Sciatic nerve (tissue), 2 donors: ENCODE results near the gene ALPK1. TPM values are rescaled to one million over a fixed set of nuclear protein-coding genes. Genes with fewer than 3 reads are reported as not detected.

Source experiments
- ATAC-seq: fragments of 200-7000 bp; cut with Tn5 transposase; one replicate; pipeline ENCODE4 v1.9.1; 2020; ENCODE audit warnings: mild to moderate bottlenecking, moderate library complexity
- DNase-seq: peaks from one replicate; pipeline ENCODE4 v3.0.0-alpha.2; 2020; ENCODE audit warnings: low spot score
- intact Hi-C: fragments of 100-400 bp; cut with DNase I; formaldehyde crosslinking; loops from one replicate; pipeline ENCODE4 v1.14.2; 2022
- total RNA-seq: library from RNA; stranded (reverse); fragmentation: NEBNext Ultra II Directional; extraction: Animal tissue kit (Norgen Biotek cat#: 25700); gene quantifications from one replicate; pipeline ENCODE4 v1.2.1, GENCODE V29; 2021
- donor health status: DM: no; HTN: no; CAD: no.
- donor health status: DM: no; HTN: no; CAD: no.

ALPK1 gene
- total RNA-seq, 1 donor from 2014 or later, result 42.6 TPM

GRCh38 chr4:112358415-112358814 is 61.2 kb downstream of the ALPK1 start:
- DNase-seq, result no peak
- intact Hi-C loops, result no loop called here
- ATAC-seq, result peak; percentile 20

GRCh38 chr4:112358952-112359749 is 62.0 kb downstream of the ALPK1 start:
- peak; percentile 17 for ATAC-seq
- intact Hi-C loops, result no loop called here
- DNase-seq, result no peak

DNA sequence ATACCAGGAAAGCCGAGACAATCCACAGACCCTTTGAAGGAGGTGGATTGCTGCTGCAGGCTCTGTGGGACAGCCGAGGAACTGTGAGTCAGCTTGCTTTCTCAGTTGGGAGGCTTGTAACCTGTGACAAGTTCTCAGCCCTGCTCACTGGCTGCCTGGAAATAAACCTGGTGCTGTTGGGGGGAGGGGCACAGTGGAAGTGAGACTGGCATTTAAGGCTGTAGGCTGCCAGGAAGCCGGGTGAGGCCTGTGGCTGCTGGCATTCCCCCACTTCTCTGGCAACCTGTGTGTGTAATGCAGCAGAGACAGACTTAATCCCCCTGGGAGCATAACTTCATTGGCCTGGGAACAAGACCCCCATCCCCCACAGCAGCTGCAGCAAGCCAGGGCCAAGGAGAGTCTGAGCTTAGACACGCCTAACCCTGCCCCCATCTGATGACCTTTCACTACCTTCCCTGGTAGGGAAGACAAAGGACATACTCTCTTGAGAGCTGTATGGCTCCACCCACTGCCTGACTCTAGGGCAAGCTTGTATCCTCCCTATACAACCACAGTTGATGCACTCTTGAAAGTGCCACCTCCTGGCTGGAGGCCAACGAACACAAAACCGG is 64.1 kb downstream of the ALPK1 start:
- DNase-seq (no peak), ATAC-seq (no peak)
- intact Hi-C loops, result no loop called here

GRCh38 chr4:112370466-112370865 is 73.3 kb downstream of the ALPK1 start:
- ATAC-seq, result no peak

GRCh38 chr4:112371361-112371760 is 74.2 kb downstream of the ALPK1 start:
- no peak for ATAC-seq
- no peak for DNase-seq
- intact Hi-C loops, result no loop called here

More at GRCh38 chr4:112370466-112370865, 73.3 kb downstream of the ALPK1 start:
- no peak for DNase-seq
- intact Hi-C loops, result no loop called here

- intact Hi-C loops, result no loop called here
- no peak for ATAC-seq
- DNase-seq, result no peak
These were observed 77.7 kb downstream of the ALPK1 start for GRCh38 chr4:112374850-112375249.

GRCh38 chr4:112377171-112377570 is 80.0 kb downstream of the ALPK1 start:
- DNase-seq (no peak), ATAC-seq (no peak)
- intact Hi-C loops, result no loop called here

- DNase-seq (no peak), ATAC-seq (no peak)
- intact Hi-C loops, result no loop called here
These were observed 80.5 kb downstream of the ALPK1 start for GRCh38 chr4:112377594-112378242.

DNA sequence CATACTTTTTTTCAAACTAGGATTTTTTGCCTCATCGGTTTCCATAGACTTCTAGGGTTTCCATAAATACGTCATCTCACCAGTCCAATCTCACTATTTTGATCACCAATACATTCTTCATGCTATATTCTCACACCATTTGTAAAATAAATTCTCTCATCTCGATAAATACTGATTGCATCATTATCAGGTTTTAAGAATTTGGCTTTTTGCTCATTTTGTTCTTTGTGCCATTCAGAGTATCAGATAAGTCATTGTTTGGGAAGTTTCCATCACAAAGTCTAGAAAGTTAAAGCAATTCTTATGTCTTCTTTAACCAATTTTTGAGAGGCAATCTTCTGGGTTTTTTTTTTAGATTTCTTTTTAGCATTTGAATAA is 81.1 kb downstream of the ALPK1 start:
- no peak for DNase-seq
- ATAC-seq, result no peak
- intact Hi-C loops, result no loop called here

- intact Hi-C loops, result no loop called here
- DNase-seq (no peak), ATAC-seq (no peak)
These were observed 81.7 kb downstream of the ALPK1 start for GRCh38 chr4:112378858-112379257.

DNA sequence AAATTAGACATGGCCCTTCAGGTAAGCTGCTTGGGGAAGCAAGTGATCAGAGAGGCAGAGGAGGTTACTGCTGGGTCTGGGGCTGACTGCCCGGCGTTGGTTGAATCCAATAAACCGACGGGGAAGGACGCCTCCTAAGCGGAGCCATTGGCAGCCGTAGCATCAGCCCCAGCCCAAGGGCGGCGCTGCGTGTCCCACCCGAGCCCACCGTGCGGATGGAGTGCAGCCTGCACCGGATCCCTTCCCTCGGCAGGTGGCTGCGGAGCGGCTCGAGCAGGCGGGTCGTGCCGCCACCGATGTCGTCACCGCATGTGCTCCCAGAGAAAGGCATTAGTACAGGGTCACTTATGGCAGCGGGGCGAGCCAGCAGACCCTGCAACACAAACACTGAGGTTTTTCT is 82.1 kb downstream of the ALPK1 start:
- DNase-seq, result no peak
- intact Hi-C loops, result no loop called here
- ATAC-seq, result no peak

- intact Hi-C loops, result no loop called here
- no peak for ATAC-seq
- DNase-seq, result no peak
These were observed 85.0 kb downstream of the ALPK1 start for GRCh38 chr4:112381996-112382692.

- DNase-seq (no peak), ATAC-seq (no peak)
- intact Hi-C loops, result no loop called here
These were observed 88.9 kb downstream of the ALPK1 start for GRCh38 chr4:112386071-112386470.

- intact Hi-C loops, result no loop called here
- DNase-seq (no peak), ATAC-seq (no peak)
These were observed 104.9 kb downstream of the ALPK1 start for GRCh38 chr4:112402098-112402497.

- intact Hi-C loops, result no loop called here
These were observed 106.2 kb downstream of the ALPK1 start for GRCh38 chr4:112403101-112403945.

DNA sequence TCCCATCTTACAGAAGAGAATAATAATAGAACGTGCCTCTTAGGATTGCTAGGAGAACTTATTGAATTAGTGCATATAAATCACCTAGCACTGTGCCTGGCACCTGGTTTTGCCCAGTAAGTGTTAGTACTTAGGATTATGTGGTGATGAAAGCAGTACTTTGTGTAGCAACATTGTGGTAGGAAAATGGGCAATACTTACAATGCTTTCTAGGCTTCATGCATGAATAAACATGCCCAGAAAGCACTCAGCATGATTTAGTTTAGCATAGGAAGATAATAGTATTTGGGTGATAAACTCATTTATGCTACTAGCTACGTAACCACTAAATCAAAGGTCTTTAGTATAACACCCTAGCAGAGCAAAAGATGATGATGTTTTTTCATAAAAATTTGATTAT is 113.2 kb downstream of the ALPK1 start:
- ATAC-seq, result no peak
- DNase-seq, result no peak
- intact Hi-C loops, result no loop called here

More at GRCh38 chr4:112403101-112403945, 106.2 kb downstream of the ALPK1 start:
- ATAC-seq (no peak), DNase-seq (no peak)

DNA sequence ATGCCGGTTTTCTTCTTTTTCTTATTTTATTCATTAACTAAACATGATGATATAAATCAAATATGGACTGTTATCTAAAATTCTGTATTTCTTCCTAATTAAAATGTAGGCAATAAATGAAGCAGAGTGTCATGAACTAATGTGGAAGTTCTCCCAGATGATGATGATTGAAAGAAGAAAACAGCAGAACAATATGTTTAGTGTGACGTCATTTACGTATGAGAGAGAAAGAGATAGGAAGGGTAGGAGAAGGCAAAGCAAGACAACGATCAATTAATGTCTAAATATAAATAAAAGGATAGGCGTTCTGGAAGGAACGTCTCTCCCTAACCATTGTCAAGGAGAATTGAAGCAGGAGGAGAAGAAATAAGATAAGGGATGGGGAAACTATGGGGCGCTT is 113.6 kb downstream of the ALPK1 start:
- ATAC-seq (no peak), DNase-seq (no peak)
- intact Hi-C loops, result no loop called here

DNA sequence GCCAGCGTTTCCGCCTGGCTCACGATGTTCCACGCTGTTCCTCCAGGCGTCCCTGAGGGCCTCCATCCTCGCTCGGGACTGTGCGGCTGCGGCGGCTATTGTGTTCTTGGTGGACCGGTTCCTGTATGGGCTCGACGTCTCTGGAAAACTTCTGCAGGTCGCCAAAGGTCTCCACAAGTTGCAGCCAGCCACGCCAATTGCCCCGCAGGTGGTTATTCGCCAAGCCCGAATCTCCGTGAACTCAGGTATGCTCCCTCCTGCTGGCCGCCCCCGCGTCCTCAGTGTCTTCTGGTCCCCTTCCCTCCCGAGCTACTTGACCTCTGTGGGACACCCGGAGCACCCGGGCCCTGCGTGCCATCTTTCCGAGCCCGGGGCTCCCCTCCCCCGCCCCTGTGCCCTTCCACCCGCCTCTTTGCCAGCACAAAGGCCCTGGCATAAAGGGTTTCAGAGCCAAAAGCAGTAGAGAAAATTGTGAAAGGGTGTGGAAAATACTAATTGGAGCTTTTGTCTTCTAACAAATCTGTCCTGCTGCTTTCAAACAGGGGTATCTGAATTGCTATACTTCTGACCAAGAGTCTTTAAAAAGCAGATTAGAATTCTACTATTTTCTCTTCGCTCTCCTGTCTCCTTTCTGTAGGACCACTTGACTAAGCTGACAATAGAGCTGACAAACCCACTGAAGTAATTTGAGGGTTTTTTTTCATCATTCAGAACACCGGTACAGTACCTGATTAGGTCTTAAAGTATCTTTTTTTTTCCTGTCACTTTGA is 114.8 kb downstream of the ALPK1 start:
- ATAC-seq, result no peak
- intact Hi-C loops, result no loop called here

More for the DNA sequence above, 114.8 kb downstream of the ALPK1 start:
- DNase-seq, result no peak
